ENCODE measurements around the gene GATA2.

DNA sequence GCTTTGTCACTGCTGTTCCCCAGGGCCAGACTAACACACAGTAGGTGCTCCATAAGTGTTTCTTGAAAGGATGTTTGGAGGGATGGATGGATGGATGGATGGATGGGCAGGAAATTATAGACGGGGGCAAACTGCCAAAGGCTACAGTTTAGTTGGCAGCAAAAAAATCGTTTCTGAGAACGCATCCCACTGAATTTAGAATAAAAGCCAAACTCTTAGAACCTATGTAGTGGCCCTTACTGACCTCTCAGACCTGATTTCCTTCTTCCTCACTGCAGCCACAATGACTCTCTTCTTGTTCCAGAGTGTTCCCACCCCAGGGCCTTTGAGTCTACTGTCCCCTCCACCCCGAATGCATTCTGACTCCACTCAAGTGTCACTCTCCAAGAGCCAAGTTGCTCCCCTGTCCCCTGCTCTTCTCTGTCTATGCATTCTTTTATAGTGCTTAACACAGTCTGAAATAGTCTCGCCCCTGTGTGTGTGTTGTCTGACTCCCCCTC is 5.2 kb upstream of the GATA2 start:
- TF ChIP-seq, protein P1, sequence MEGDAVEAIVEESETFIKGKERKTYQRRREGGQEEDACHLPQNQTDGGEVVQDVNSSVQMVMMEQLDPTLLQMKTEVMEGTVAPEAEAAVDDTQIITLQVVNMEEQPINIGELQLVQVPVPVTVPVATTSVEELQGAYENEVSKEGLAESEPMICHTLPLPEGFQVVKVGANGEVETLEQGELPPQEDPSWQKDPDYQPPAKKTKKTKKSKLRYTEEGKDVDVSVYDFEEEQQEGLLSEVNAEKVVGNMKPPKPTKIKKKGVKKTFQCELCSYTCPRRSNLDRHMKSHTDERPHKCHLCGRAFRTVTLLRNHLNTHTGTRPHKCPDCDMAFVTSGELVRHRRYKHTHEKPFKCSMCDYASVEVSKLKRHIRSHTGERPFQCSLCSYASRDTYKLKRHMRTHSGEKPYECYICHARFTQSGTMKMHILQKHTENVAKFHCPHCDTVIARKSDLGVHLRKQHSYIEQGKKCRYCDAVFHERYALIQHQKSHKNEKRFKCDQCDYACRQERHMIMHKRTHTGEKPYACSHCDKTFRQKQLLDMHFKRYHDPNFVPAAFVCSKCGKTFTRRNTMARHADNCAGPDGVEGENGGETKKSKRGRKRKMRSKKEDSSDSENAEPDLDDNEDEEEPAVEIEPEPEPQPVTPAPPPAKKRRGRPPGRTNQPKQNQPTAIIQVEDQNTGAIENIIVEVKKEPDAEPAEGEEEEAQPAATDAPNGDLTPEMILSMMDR (IDR thresholded peaks at IDR 0.05; ENCODE audit: control extremely low read depth in 1 of 3, insufficient read depth in 1 of 3, low read depth in 1 of 3, low read length in 3 of 3), result no peak
- TF ChIP-seq CBX8 (IDR thresholded peaks at IDR 0.05; ENCODE audit: borderline replicate concordance, low read depth, low read length), result no peak
- TF ChIP-seq POLR2A (IDR thresholded peaks at IDR 0.05; ENCODE audit: control extremely low read depth in 1 of 2, low read depth in 2 of 2, low read length in 2 of 2), result no peak
- no peak for TF ChIP-seq RAD21 (IDR thresholded peaks at IDR 0.05 in 1 of 2, conservative IDR thresholded peaks at IDR 0.05 in 1 of 2; ENCODE audit: low read depth in 2 of 2, low read length in 2 of 2)
- no peak for TF ChIP-seq RXRA (IDR thresholded peaks at IDR 0.05; ENCODE audit: insufficient read depth, low read depth, low read length)
- TF ChIP-seq CBX5 (IDR thresholded peaks at IDR 0.05; ENCODE audit: low read depth, low read length), result no peak
- TF ChIP-seq, protein P2, sequence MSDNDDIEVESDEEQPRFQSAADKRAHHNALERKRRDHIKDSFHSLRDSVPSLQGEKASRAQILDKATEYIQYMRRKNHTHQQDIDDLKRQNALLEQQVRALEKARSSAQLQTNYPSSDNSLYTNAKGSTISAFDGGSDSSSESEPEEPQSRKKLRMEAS (IDR thresholded peaks at IDR 0.05), result no peak
